Cardiac fibroblast (primary cell): ENCODE measurements around the gene SPO11.

Experiments used
- DNase-seq, 2 donors: peaks; one replicate each; pipeline versions ENCODE4 v3.0.0 to v3.0.0-alpha.2; 2010; ENCODE audit warnings: low read depth in 2 of 2
- H3K4me3 ChIP-seq, 2 donors: replicated peaks in 1 of 2; 1 replicate in 1 of 2; 2 replicates in 1 of 2; pipeline ENCODE4 v1.5.1; 2011; ENCODE audit warnings: low read depth in 2 of 2, low read length in 2 of 2, mild to moderate bottlenecking in 2 of 2, moderate library complexity in 1 of 2
- CTCF ChIP-seq: IDR thresholded peaks from one replicate; pipeline ENCODE4 v1.5.1; 2011; ENCODE audit warnings: low read depth, mild to moderate bottlenecking, low read length, inconsistent platforms

SPO11 gene

GRCh38 chr20:57374931-57375651 lies 45.5 kb downstream of the SPO11 start:
- no peak overlapping the region for H3K4me3 ChIP-seq
- TF ChIP-seq CTCF: no peak
- no peak for DNase-seq

- no peak for DNase-seq
- no peak overlapping the region for H3K4me3 ChIP-seq
- no peak for TF ChIP-seq CTCF
Observed at GRCh38 chr20:57375652-57376230, 46.1 kb downstream of the SPO11 start.

GRCh38 chr20:57377350-57377749 lies 47.7 kb downstream of the SPO11 start:
- no peak for TF ChIP-seq CTCF

GRCh38 chr20:57378107-57378506 lies 48.5 kb downstream of the SPO11 start:
- no peak for TF ChIP-seq CTCF
- no peak for DNase-seq
- H3K4me3 ChIP-seq: no peak overlapping the region

More at GRCh38 chr20:57377350-57377749, 47.7 kb downstream of the SPO11 start:
- no peak for DNase-seq
- no peak overlapping the region for H3K4me3 ChIP-seq

- no peak overlapping the region for H3K4me3 ChIP-seq
- DNase-seq: no peak
- TF ChIP-seq CTCF: no peak
Observed at GRCh38 chr20:57378646-57379262, 49.2 kb downstream of the SPO11 start.

- DNase-seq: no peak
- no peak for TF ChIP-seq CTCF
- no peak overlapping the region for H3K4me3 ChIP-seq
Observed at GRCh38 chr20:57379263-57379647, 49.7 kb downstream of the SPO11 start.
